Left ventricle myocardium inferior (tissue), 1 donor: Measurements from ENCODE around the gene SYNPR. TPM values are rescaled to one million over a fixed set of nuclear protein-coding genes. Genes with fewer than 3 reads are reported as not detected.

Source experiments
- DNase-seq: peaks from one replicate; pipeline ENCODE4 v3.0.0-alpha.2; 2020
- H3K27ac ChIP-seq: fragments of 200-600 bp; replicated peaks from 2 replicates; pipeline ENCODE4 v1.8.0; 2021
- H3K27me3 ChIP-seq: fragments of 200-600 bp; 2 replicates; pipeline ENCODE4 v1.8.0; 2021; ENCODE audit warnings: low read depth
- H3K36me3 ChIP-seq: fragments of 200-600 bp; 2 replicates; pipeline ENCODE4 v1.8.0; 2021
- H3K4me1 ChIP-seq: fragments of 200-600 bp; 2 replicates; pipeline ENCODE4 v1.8.0; 2021
- H3K4me3 ChIP-seq: fragments of 200-600 bp; 2 replicates; pipeline ENCODE4 v1.8.0; 2021; ENCODE audit warnings: mild to moderate bottlenecking, moderate library complexity
- H3K9me3 ChIP-seq: fragments of 200-600 bp; replicated peaks from 2 replicates; pipeline ENCODE4 v1.8.0; 2021
- CTCF ChIP-seq: fragments of 200-600 bp; IDR thresholded peaks from 2 replicates; pipeline ENCODE4 v1.8.0; 2021; ENCODE audit warnings: antibody characterized with exemption, mild to moderate bottlenecking, borderline replicate concordance
- intact Hi-C: fragments of 100-400 bp; cut with micrococcal nuclease; formaldehyde crosslinking; loops from one replicate; pipeline ENCODE4 v1.11.0; 2022
- total RNA-seq: library from RNA; stranded (reverse); fragmentation: NEBNext Ultra II Directional; extraction: Animal tissue kit (Norgen Biotek cat#: 25700); gene quantifications from one replicate; pipeline ENCODE4 v1.2.1, GENCODE V29; 2021
- donor health status: DM: no; HTN: yes; CAD: no; lungs with severe emphysema.

Gene SYNPR
- total RNA-seq, 1 donor from 2014 or later: 0.93 TPM

GRCh38 chr3:63384382-63384781, 106.3 kb downstream of the SYNPR start:
- no peak overlapping the region for H3K4me3 ChIP-seq
- H3K36me3 ChIP-seq: no peaks in the 10 kb centered on the region
- TF ChIP-seq CTCF: no peak
- H3K27me3 ChIP-seq: no peaks in the 10 kb centered on the region
- intact Hi-C loops: no loop called here
- no peaks in the 10 kb centered on the region for H3K4me1 ChIP-seq
- no peak for DNase-seq
- H3K9me3 ChIP-seq: no peaks in the 10 kb centered on the region
- H3K27ac ChIP-seq: no peak overlapping the region

- intact Hi-C loops: no loop called here
Observed at GRCh38 chr3:63385629-63386028, 107.5 kb downstream of the SYNPR start.

GRCh38 chr3:63386568-63386967, 108.5 kb downstream of the SYNPR start:
- DNase-seq: no peak
- Histone ChIP-seq H3K27ac (no peak overlapping the region), H3K4me3 (no peak overlapping the region), H3K27me3 (no peaks in the 10 kb centered on the region), H3K9me3 (no peaks in the 10 kb centered on the region), H3K36me3 (no peaks in the 10 kb centered on the region), H3K4me1 (no peaks in the 10 kb centered on the region)
- intact Hi-C loops: no loop called here
- TF ChIP-seq CTCF: no peak

More at GRCh38 chr3:63385629-63386028, 107.5 kb downstream of the SYNPR start:
- no peak for TF ChIP-seq CTCF
- H3K27ac ChIP-seq: no peak overlapping the region
- H3K4me1 ChIP-seq: no peaks in the 10 kb centered on the region
- no peaks in the 10 kb centered on the region for H3K36me3 ChIP-seq
- DNase-seq: no peak
- H3K9me3 ChIP-seq: no peaks in the 10 kb centered on the region
- H3K27me3 ChIP-seq: no peaks in the 10 kb centered on the region
- H3K4me3 ChIP-seq: no peak overlapping the region

GRCh38 chr3:63387568-63387967, 109.5 kb downstream of the SYNPR start:
- Histone ChIP-seq H3K9me3 (no peaks in the 10 kb centered on the region), H3K36me3 (no peaks in the 10 kb centered on the region), H3K4me1 (no peaks in the 10 kb centered on the region), H3K4me3 (no peak overlapping the region), H3K27ac (no peak overlapping the region), H3K27me3 (no peaks in the 10 kb centered on the region)
- intact Hi-C loops: no loop called here
- DNase-seq: no peak
- no peak for TF ChIP-seq CTCF

GRCh38 chr3:63390710-63391230, 112.7 kb downstream of the SYNPR start:
- intact Hi-C loops: no loop called here
- TF ChIP-seq CTCF: no peak
- H3K9me3 ChIP-seq: no peaks in the 10 kb centered on the region
- no peaks in the 10 kb centered on the region for H3K4me1 ChIP-seq
- DNase-seq: no peak
- H3K27ac ChIP-seq: no peak overlapping the region
- no peaks in the 10 kb centered on the region for H3K36me3 ChIP-seq
- H3K27me3 ChIP-seq: peaks cover 6% of the 10 kb centered on the region
- H3K4me3 ChIP-seq: no peak overlapping the region
